Mesendoderm (in vitro differentiated cells): ENCODE measurements around the gene NPR1.

ENCODE experiments used
- DNase-seq: peaks from one replicate; pipeline ENCODE4 v3.0.0; 2013
- H2AK5ac ChIP-seq: 2 replicates; pipeline ENCODE4 v1.6.1; 2013; ENCODE audit warnings: low read length, inconsistent platforms
- H2BK120ac ChIP-seq: 2 replicates; pipeline ENCODE4 v1.6.1; 2013; ENCODE audit warnings: low read depth, mild to moderate bottlenecking, low read length, moderate library complexity, mixed read lengths
- H2BK15ac ChIP-seq: replicated peaks from 2 replicates; pipeline ENCODE4 v1.6.1; 2013; ENCODE audit warnings: low read depth, mild to moderate bottlenecking, moderate library complexity
- H2BK5ac ChIP-seq: 2 replicates; pipeline ENCODE4 v1.6.1; 2013; ENCODE audit warnings: low read length, inconsistent platforms
- H3K18ac ChIP-seq: 2 replicates; pipeline ENCODE4 v1.6.1; 2013; ENCODE audit warnings: mild to moderate bottlenecking, low read length, mixed read lengths
- H3K23ac ChIP-seq: one replicate; pipeline ENCODE4 v1.6.1; 2013; ENCODE audit warnings: low read length
- H3K27ac ChIP-seq: 2 replicates; pipeline ENCODE4 v1.5.1; 2013; ENCODE audit warnings: low read depth, mild to moderate bottlenecking, inconsistent platforms, low read length, moderate library complexity
- H3K27me3 ChIP-seq: 2 replicates; pipeline ENCODE4 v1.6.1; 2013; ENCODE audit warnings: low read length, control low read depth, mild to moderate bottlenecking, inconsistent platforms; ENCODE audit not compliant: insufficient read depth, poor library complexity
- H3K36me3 ChIP-seq: 2 replicates; pipeline ENCODE4 v1.6.1; 2013; ENCODE audit warnings: low read length, inconsistent platforms; ENCODE audit not compliant: control insufficient read depth, insufficient read depth
- H3K4ac ChIP-seq: one replicate; pipeline ENCODE4 v1.6.1; 2013; ENCODE audit warnings: low read depth, mild to moderate bottlenecking, low read length, moderate library complexity
- H3K4me1 ChIP-seq: 2 replicates; pipeline ENCODE4 v1.6.1; 2013; ENCODE audit warnings: low read depth, low read length, inconsistent platforms; ENCODE audit not compliant: control insufficient read depth
- H3K4me2 ChIP-seq: 2 replicates; pipeline ENCODE4 v1.6.1; 2013; ENCODE audit warnings: low read length
- H3K4me3 ChIP-seq: 2 replicates; pipeline ENCODE4 v1.5.1; 2013; ENCODE audit warnings: mild to moderate bottlenecking, low read length
- H3K56ac ChIP-seq: one replicate; pipeline ENCODE4 v1.6.1; 2013; ENCODE audit warnings: low read length
- H3K79me1 ChIP-seq: 2 replicates; pipeline ENCODE4 v1.6.1; 2013; ENCODE audit warnings: low read length, inconsistent platforms
- H3K79me2 ChIP-seq: 2 replicates; pipeline ENCODE4 v1.6.1; 2013; ENCODE audit warnings: mild to moderate bottlenecking, low read length; ENCODE audit not compliant: control insufficient read depth, insufficient read depth
- H3K9ac ChIP-seq: 2 replicates; pipeline ENCODE4 v1.6.1; 2013; ENCODE audit warnings: low read length, inconsistent platforms
- H4K5ac ChIP-seq: one replicate; pipeline ENCODE4 v1.6.1; 2013; ENCODE audit warnings: low read length
- H4K8ac ChIP-seq: one replicate; pipeline ENCODE4 v1.6.1; 2013; ENCODE audit warnings: low read depth, mild to moderate bottlenecking, control low read depth, low read length, moderate library complexity
- WGBS: extraction: QIAGEN DNeasy Blood & Tissue Kit; methylation state at CpG from one replicate; pipeline ENCODE4 v1.1.7; 2013; ENCODE audit warnings: low lambda C conversion rate, missing lambda C conversion rate; ENCODE audit not compliant: insufficient coverage; ENCODE audit errors: extremely low coverage; 5-methylcytosine and 5-hydroxymethylcytosine counted together

The NPR1 gene

GRCh38 chr1:153646672-153647345, 31.7 kb upstream of the NPR1 start:
- Histone ChIP-seq H4K5ac (no peak overlapping the region), H3K4me3 (no peak overlapping the region), H3K27me3 (no peaks in the 10 kb centered on the region), H2AK5ac (no peak overlapping the region), H4K8ac (no peak overlapping the region), H3K56ac (no peak overlapping the region), H3K4me2 (no peak overlapping the region), H3K23ac (no peak overlapping the region), H3K36me3 (peaks cover 18% of the 10 kb centered on the region), H2BK5ac (no peak overlapping the region), H3K27ac (no peak overlapping the region), H3K9ac (no peak overlapping the region), H3K79me2 (no peaks in the 10 kb centered on the region), H3K79me1 (peaks cover 8% of the 10 kb centered on the region), H3K4ac (no peak overlapping the region), H2BK15ac (no peak overlapping the region), H2BK120ac (no peak overlapping the region), H3K4me1 (peaks cover 2% of the 10 kb centered on the region), H3K18ac (no peak overlapping the region)
- DNase-seq = no peak
- WGBS = no CpG with 5 or more reads among the region's 5 CpGs

DNA sequence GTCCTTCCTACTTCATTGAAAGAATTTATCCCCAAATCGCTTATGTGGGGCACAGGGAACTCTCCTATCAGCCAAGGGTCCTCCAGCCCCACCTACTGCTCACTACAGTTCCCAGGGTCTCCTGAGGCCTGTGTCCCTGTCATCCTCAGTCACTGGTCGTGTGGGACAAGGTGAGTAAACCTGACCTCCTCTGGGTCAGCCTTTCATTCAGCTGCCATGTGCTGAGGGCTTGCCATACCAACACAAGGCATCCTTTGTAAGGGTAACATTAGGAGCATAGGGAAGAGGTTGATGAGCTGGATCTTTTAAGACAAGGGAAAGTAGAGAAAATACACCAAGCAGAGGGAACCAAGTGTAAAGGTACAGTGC, 31.2 kb upstream of the NPR1 start:
- no peak overlapping the region for H3K56ac ChIP-seq
- H2BK120ac ChIP-seq = no peak overlapping the region
- no peak overlapping the region for H4K5ac ChIP-seq
- no peaks in the 10 kb centered on the region for H3K27me3 ChIP-seq
- H4K8ac ChIP-seq = no peak overlapping the region
- DNase-seq = peak; percentile 49
- no peak overlapping the region for H2BK5ac ChIP-seq
- no peak overlapping the region for H3K4me2 ChIP-seq
- H3K79me2 ChIP-seq = no peaks in the 10 kb centered on the region
- no peak overlapping the region for H3K4me3 ChIP-seq
- H3K23ac ChIP-seq = no peak overlapping the region
- no peak overlapping the region for H2BK15ac ChIP-seq
- no peak overlapping the region for H3K4ac ChIP-seq
- no peak overlapping the region for H3K9ac ChIP-seq
- peaks cover 2% of the 10 kb centered on the region for H3K4me1 ChIP-seq
- WGBS = no CpG with 5 or more reads among the region's 2 CpGs
- H3K27ac ChIP-seq = no peak overlapping the region
- peaks cover 6% of the 10 kb centered on the region for H3K79me1 ChIP-seq
- no peak overlapping the region for H3K18ac ChIP-seq
- no peak overlapping the region for H2AK5ac ChIP-seq
- peaks cover 13% of the 10 kb centered on the region for H3K36me3 ChIP-seq

DNA sequence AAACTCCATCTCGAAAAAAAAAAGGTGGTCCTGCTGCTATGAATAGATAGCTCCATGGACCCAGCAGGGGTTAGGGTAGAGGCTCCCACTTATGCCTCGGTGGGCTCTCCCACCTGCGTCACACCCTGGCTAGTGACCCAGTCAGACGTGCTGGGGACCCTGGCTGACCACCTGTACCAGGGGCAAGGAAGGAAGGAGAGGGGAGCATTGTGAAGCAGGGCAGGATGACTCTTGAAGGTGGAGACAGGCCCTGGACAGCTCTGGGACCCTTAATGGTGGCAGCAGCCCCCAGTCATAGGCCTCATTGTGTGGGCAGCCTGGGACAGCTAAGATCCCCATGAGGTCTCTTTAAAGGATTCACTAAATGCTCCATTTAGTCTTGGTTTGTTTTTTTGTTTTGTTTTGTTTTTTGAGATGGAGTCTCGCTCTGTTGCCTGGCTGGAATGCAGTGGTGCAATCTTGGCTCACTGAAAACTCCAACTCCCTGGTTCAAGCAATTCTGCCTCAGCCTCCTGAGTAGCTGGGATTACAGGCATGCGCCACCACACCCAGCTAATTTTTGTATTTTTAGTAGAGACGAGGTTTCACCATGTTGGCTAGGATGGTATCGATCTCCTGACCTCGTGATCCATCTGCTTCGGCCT, 30.4 kb upstream of the NPR1 start:
- no peak overlapping the region for H2BK5ac ChIP-seq
- H3K23ac ChIP-seq = no peak overlapping the region

GRCh38 chr1:153649137-153649862, 29.2 kb upstream of the NPR1 start:
- no peak overlapping the region for H3K4me3 ChIP-seq
- H3K27ac ChIP-seq = peak overlapping the region; percentile 36
- H2BK120ac ChIP-seq = no peak overlapping the region
- no peaks in the 10 kb centered on the region for H3K79me2 ChIP-seq
- H3K79me1 ChIP-seq = no peaks in the 10 kb centered on the region
- no peak overlapping the region for H3K9ac ChIP-seq
- peak overlapping the region; percentile 30 for H3K56ac ChIP-seq
- no peak overlapping the region for H2BK15ac ChIP-seq
- no peak overlapping the region for H3K18ac ChIP-seq
- H4K8ac ChIP-seq = no peak overlapping the region
- H3K27me3 ChIP-seq = no peaks in the 10 kb centered on the region
- no peak overlapping the region for H4K5ac ChIP-seq
- no peak overlapping the region for H3K4me2 ChIP-seq
- no peak overlapping the region for H2BK5ac ChIP-seq
- peaks cover 8% of the 10 kb centered on the region for H3K36me3 ChIP-seq
- H2AK5ac ChIP-seq = no peak overlapping the region
- no peak overlapping the region for H3K23ac ChIP-seq
- peaks cover 2% of the 10 kb centered on the region for H3K4me1 ChIP-seq
- H3K4ac ChIP-seq = no peak overlapping the region
- no CpG with 5 or more reads among the region's 3 CpGs for WGBS
- DNase-seq = no peak

More for the DNA sequence above, 30.4 kb upstream of the NPR1 start:
- Histone ChIP-seq H2AK5ac (no peak overlapping the region), H3K9ac (no peak overlapping the region), H3K79me2 (no peaks in the 10 kb centered on the region), H3K56ac (no peak overlapping the region), H3K27me3 (no peaks in the 10 kb centered on the region), H3K4me1 (peaks cover 2% of the 10 kb centered on the region), H3K4me3 (no peak overlapping the region), H3K4me2 (no peak overlapping the region), H4K5ac (no peak overlapping the region), H4K8ac (no peak overlapping the region), H3K4ac (no peak overlapping the region), H3K27ac (no peak overlapping the region), H3K18ac (no peak overlapping the region), H2BK15ac (no peak overlapping the region), H3K79me1 (peaks cover 3% of the 10 kb centered on the region), H3K36me3 (peaks cover 11% of the 10 kb centered on the region), H2BK120ac (no peak overlapping the region)
- no peak for DNase-seq
- no CpG with 5 or more reads among the region's 10 CpGs for WGBS

DNA sequence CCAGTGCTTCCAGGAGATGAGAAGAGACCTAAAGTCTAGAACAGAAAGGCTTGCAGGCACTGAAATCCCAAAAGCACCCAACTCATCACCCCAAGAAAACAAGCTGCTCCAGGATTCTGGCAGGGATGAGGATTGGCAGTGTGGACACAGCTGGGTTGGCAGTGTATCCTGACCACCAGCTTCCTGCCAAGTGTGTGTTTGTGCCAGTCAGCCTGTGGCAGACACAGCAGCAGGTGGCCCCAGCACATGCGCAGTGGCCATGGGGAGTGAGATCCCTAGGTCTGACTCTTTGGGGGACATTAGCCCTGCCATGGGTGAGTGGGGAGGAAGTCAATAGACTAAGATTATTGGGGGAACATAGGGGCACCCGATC, 28.6 kb upstream of the NPR1 start:
- DNase-seq = no peak

More for the DNA sequence above, 28.6 kb upstream of the NPR1 start:
- H2AK5ac ChIP-seq = no peak overlapping the region
- peaks cover 2% of the 10 kb centered on the region for H3K4me1 ChIP-seq
- H2BK15ac ChIP-seq = no peak overlapping the region
- peaks cover 8% of the 10 kb centered on the region for H3K36me3 ChIP-seq
- no peaks in the 10 kb centered on the region for H3K27me3 ChIP-seq
- no peak overlapping the region for H2BK5ac ChIP-seq
- no peak overlapping the region for H3K4me3 ChIP-seq
- no peak overlapping the region for H4K8ac ChIP-seq
- no CpG with 5 or more reads among the region's 2 CpGs for WGBS
- H3K23ac ChIP-seq = no peak overlapping the region
- no peak overlapping the region for H3K4me2 ChIP-seq
- H3K18ac ChIP-seq = no peak overlapping the region
- H4K5ac ChIP-seq = no peak overlapping the region
- H3K79me2 ChIP-seq = no peaks in the 10 kb centered on the region
- H2BK120ac ChIP-seq = no peak overlapping the region
- H3K27ac ChIP-seq = no peak overlapping the region
- H3K56ac ChIP-seq = no peak overlapping the region
- no peaks in the 10 kb centered on the region for H3K79me1 ChIP-seq
- no peak overlapping the region for H3K9ac ChIP-seq
- no peak overlapping the region for H3K4ac ChIP-seq
